WTC11 (cell line): ENCODE results near the gene SH3PXD2A. TPM values are rescaled to one million over a fixed set of nuclear protein-coding genes. Genes with fewer than 3 reads are reported as not detected.

ENCODE experiments used
- ATAC-seq: fragments of 200-7000 bp; cut with Tn5 transposase; 2 replicates; pipeline ENCODE4 v1.10.0; 2021; ENCODE audit warnings: mild to moderate bottlenecking, moderate library complexity
- CTCF ChIA-PET: fragments of 300-600 bp; sonication (Branson Sonifier 250); formaldehyde crosslinking; loops from one replicate; lab custom pipeline; 2021; ENCODE audit warnings: antibody characterized with exemption; lab: Charles Lee
- POLR2A ChIA-PET: fragments of 350-600 bp; sonication (Branson Sonifier 250); formaldehyde crosslinking; loops from one replicate; lab custom pipeline; 2021; ENCODE audit warnings: antibody characterized with exemption; lab: Charles Lee
- DNase-seq: peaks from one replicate; pipeline ENCODE4 v3.0.0; 2021; ENCODE audit warnings: low spot score
- H3K27ac Mint-ChIP-seq: 2 replicates; pipeline ENCODE4 v1.8.0; 2021; ENCODE audit warnings: mixed read lengths
- H3K27me3 Mint-ChIP-seq: 2 replicates; pipeline ENCODE4 v1.8.0; 2021; ENCODE audit warnings: low read depth, mild to moderate bottlenecking, moderate library complexity, mixed read lengths
- H3K36me3 Mint-ChIP-seq: 2 replicates; pipeline ENCODE4 v1.8.0; 2021; ENCODE audit warnings: mixed read lengths
- H3K4me1 Mint-ChIP-seq: 2 replicates; pipeline ENCODE4 v1.8.0; 2022; ENCODE audit warnings: mixed read lengths
- H3K4me3 Mint-ChIP-seq: 2 replicates; pipeline ENCODE4 v1.8.0; 2021; ENCODE audit warnings: mild to moderate bottlenecking, moderate library complexity, mixed read lengths
- H3K9me3 Mint-ChIP-seq: 2 replicates; pipeline ENCODE4 v1.8.0; 2021; ENCODE audit warnings: mixed read lengths
- AR ChIP-seq: fragments of 250-450 bp; sonication (Bioruptor Pico); IDR thresholded peaks from 2 replicates; pipeline ENCODE4 v1.9.0; 2021; ENCODE audit warnings: mild to moderate bottlenecking
- ARID4B ChIP-seq: sonication (generic); formaldehyde crosslinking; IDR thresholded peaks from 2 replicates; pipeline ENCODE4 v1.8.0; 2023; ENCODE audit warnings: missing genetic modification reagents, mild to moderate bottlenecking, borderline replicate concordance
- ATF2 ChIP-seq: sonication (generic); formaldehyde crosslinking; IDR thresholded peaks from 2 replicates; pipeline ENCODE4 v1.8.1; 2022; ENCODE audit warnings: low read depth, missing genetic modification reagents, borderline replicate concordance
- CREM ChIP-seq: sonication (generic); formaldehyde crosslinking; IDR thresholded peaks from 2 replicates; pipeline ENCODE4 v1.8.1; 2022; ENCODE audit warnings: mild to moderate bottlenecking, missing genetic modification reagents, moderate library complexity
- FOXP1 ChIP-seq: sonication (generic); formaldehyde crosslinking; IDR thresholded peaks from 2 replicates; pipeline ENCODE4 v1.8.0; 2022; ENCODE audit warnings: missing genetic modification reagents, mild to moderate bottlenecking, moderate library complexity, borderline replicate concordance
- GABPB1 ChIP-seq: sonication (generic); formaldehyde crosslinking; IDR thresholded peaks from 2 replicates; pipeline ENCODE4 v1.8.1; 2023; ENCODE audit warnings: mild to moderate bottlenecking, missing genetic modification reagents
- HMGA2 ChIP-seq: fragments of 250-450 bp; sonication (Bioruptor Pico); IDR thresholded peaks from 2 replicates; pipeline ENCODE4 v1.4.0; 2021; ENCODE audit warnings: mild to moderate bottlenecking, moderate library complexity
- IRF1 ChIP-seq: sonication (generic); formaldehyde crosslinking; IDR thresholded peaks from 2 replicates; pipeline ENCODE4 v1.8.0; 2023; ENCODE audit warnings: missing genetic modification reagents
- JAZF1 ChIP-seq: fragments of 250-450 bp; sonication (Bioruptor Pico); IDR thresholded peaks from 2 replicates; pipeline ENCODE4 v1.9.0; 2021; ENCODE audit warnings: moderate library complexity, mild to moderate bottlenecking, inconsistent platforms
- MLX ChIP-seq: sonication (generic); formaldehyde crosslinking; IDR thresholded peaks from 2 replicates; pipeline ENCODE4 v1.8.1; 2023; ENCODE audit warnings: mild to moderate bottlenecking, missing genetic modification reagents, moderate library complexity
- NFE2L1 ChIP-seq: sonication (generic); formaldehyde crosslinking; IDR thresholded peaks from 2 replicates; pipeline ENCODE4 v1.8.1; 2023; ENCODE audit warnings: missing genetic modification reagents
- NR2C2 ChIP-seq: sonication (generic); formaldehyde crosslinking; IDR thresholded peaks from 2 replicates; pipeline ENCODE4 v1.8.0; 2022; ENCODE audit warnings: mild to moderate bottlenecking, missing genetic modification reagents
- SMAD4 ChIP-seq: sonication (generic); formaldehyde crosslinking; IDR thresholded peaks from 2 replicates; pipeline ENCODE4 v1.8.0; 2022; ENCODE audit warnings: mild to moderate bottlenecking, missing genetic modification reagents
- TEAD4 ChIP-seq: sonication (generic); formaldehyde crosslinking; IDR thresholded peaks from 2 replicates; pipeline ENCODE4 v1.8.0; 2022; ENCODE audit warnings: mild to moderate bottlenecking, missing genetic modification reagents
- TP53 ChIP-seq: sonication (generic); formaldehyde crosslinking; IDR thresholded peaks from 2 replicates; pipeline ENCODE4 v1.8.1; 2023; ENCODE audit warnings: mild to moderate bottlenecking, missing genetic modification reagents
- ZBTB21 ChIP-seq: sonication (generic); formaldehyde crosslinking; IDR thresholded peaks from 2 replicates; pipeline ENCODE4 v1.8.1; 2023; ENCODE audit warnings: mild to moderate bottlenecking, missing genetic modification reagents, borderline replicate concordance
- ZNF396 ChIP-seq: fragments of 250-450 bp; sonication (Bioruptor Pico); IDR thresholded peaks from 2 replicates; pipeline ENCODE4 v1.8.0; 2021; ENCODE audit warnings: mild to moderate bottlenecking, moderate library complexity, borderline replicate concordance
- ZNF425 ChIP-seq: fragments of 250-450 bp; sonication (Bioruptor Pico); conservative IDR thresholded peaks from 2 replicates; pipeline ENCODE4 v1.9.0; 2021; ENCODE audit warnings: mild to moderate bottlenecking
- total RNA-seq: library from RNA; stranded (reverse); gene quantifications from 3 replicates; pipeline ENCODE4 v1.2.3, GENCODE V29; 2021

SH3PXD2A gene
- total RNA-seq, 1 experiment from 2014 or later: 15.7 TPM

GRCh38 chr10:103780242-103781149 is 74.9 kb downstream of the SH3PXD2A start:
- ChIA-PET CTCF (interaction anchor here (0.5 to 3.8 kb wide), 11 partner anchors 8 to 76 kb away, joined by 3 to 14 read pairs (median 6); partner anchors contain the start of gene SH3PXD2A), POLR2A (no interaction called here)
- no peaks in the 10 kb centered on the region for H3K9me3 Mint-ChIP-seq
- ATAC-seq (no peak), DNase-seq (no peak)
- peaks cover 16% of the 10 kb centered on the region; the same call in 1 of the 2 replicates for H3K4me1 Mint-ChIP-seq
- no peaks in the 10 kb centered on the region for H3K36me3 Mint-ChIP-seq
- no peaks in the 10 kb centered on the region for H3K27me3 Mint-ChIP-seq
- TF ChIP-seq GABPB1 (CRISPR knock-in tag): no peak
- TF ChIP-seq TEAD4: no peak
- TF ChIP-seq ATF2: no peak
- TF ChIP-seq MLX (CRISPR knock-in tag): no peak
- TF ChIP-seq SMAD4 (CRISPR knock-in tag): no peak
- TF ChIP-seq ZNF425 (CRISPR knock-in tag): no peak
- H3K27ac Mint-ChIP-seq: no peak overlapping the region
- H3K4me3 Mint-ChIP-seq: no peak overlapping the region

- Mint-ChIP-seq H3K9me3 (no peaks in the 10 kb centered on the region), H3K4me1 (peaks cover 13% of the 10 kb centered on the region), H3K36me3 (no peaks in the 10 kb centered on the region), H3K4me3 (no peak overlapping the region), H3K27me3 (no peaks in the 10 kb centered on the region), H3K27ac (no peak overlapping the region)
- ATAC-seq (no peak), DNase-seq (no peak)
- TF ChIP-seq NFE2L1 (CRISPR knock-in tag) (no peak), FOXP1 (CRISPR knock-in tag) (no peak), TP53 (CRISPR knock-in tag) (no peak), ARID4B (CRISPR knock-in tag) (no peak), ZBTB21 (CRISPR knock-in tag) (no peak), AR (CRISPR knock-in tag) (no peak), ATF2 (no peak), JAZF1 (CRISPR knock-in tag) (no peak), HMGA2 (no peak), ZNF396 (CRISPR knock-in tag) (no peak), NR2C2 (no peak), CREM (CRISPR knock-in tag) (no peak), IRF1 (CRISPR knock-in tag) (no peak)
- POLR2A ChIA-PET: interaction anchor here (1.0 kb wide), 1 partner anchor 14 kb away, joined by 4 read pairs; no protein-coding TSS in a partner anchor
- CTCF ChIA-PET: interaction anchor here (0.6 to 3.8 kb wide), 5 partner anchors 11 to 77 kb away, joined by 3 to 12 read pairs (median 3); partner anchors contain the start of gene SH3PXD2A
Observed at GRCh38 chr10:103778358-103779139, 76.8 kb downstream of the SH3PXD2A start.
